SK-N-SH (cell line): ENCODE results near the gene PPIB.

Source experiments
- CTCF ChIP-seq: fragments of 200-600 bp; sonication (generic); IDR thresholded peaks from 2 replicates; pipeline ENCODE4 v1.6.1; 2017; ENCODE audit warnings: antibody characterized with exemption, mild to moderate bottlenecking, moderate library complexity
- EZH2phosphoT487 ChIP-seq: fragments of 200-600 bp; sonication (generic); IDR thresholded peaks from 2 replicates; pipeline ENCODE4 v1.6.1; 2017; ENCODE audit warnings: low read depth, mixed run types, mild to moderate bottlenecking, antibody characterized with exemption, moderate library complexity, borderline replicate concordance
- USF1 ChIP-seq: IDR thresholded peaks from 2 replicates; pipeline ENCODE4 v1.4.0; 2012; ENCODE audit warnings: low read depth, borderline replicate concordance
- TF ChIP-seq, protein P1 (sequence below): fragments of 150-350 bp; IDR thresholded peaks from 2 replicates; pipeline ENCODE4 v1.6.1; 2017; ENCODE audit warnings: antibody characterized with exemption, low read length, low read depth, borderline replicate concordance

DNA sequence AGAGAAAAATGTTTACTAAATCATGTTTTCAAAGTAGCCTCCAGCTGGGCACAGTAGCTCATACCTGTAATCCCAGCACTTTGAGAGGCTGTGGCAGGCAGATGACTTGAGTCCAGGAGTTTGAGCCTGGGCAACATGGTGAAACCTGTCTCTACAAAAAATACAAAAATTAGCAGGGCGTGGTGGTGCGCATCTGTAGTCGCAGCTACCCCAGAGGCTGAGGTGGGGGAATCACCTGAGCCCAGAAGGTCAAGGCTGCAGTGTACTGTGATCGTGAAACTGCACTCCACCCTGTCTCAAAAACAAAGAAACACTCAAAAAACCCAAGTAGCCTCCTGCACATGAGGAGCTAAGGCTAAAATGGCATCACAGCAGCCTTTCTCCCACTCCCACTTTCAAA is 1.6 kb upstream of the PPIB start:
- no peak for TF ChIP-seq CTCF
- no peak for TF ChIP-seq USF1
- TF ChIP-seq EZH2phosphoT487, result no peak
- TF ChIP-seq, protein P1, sequence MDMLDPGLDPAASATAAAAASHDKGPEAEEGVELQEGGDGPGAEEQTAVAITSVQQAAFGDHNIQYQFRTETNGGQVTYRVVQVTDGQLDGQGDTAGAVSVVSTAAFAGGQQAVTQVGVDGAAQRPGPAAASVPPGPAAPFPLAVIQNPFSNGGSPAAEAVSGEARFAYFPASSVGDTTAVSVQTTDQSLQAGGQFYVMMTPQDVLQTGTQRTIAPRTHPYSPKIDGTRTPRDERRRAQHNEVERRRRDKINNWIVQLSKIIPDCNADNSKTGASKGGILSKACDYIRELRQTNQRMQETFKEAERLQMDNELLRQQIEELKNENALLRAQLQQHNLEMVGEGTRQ, result no peak
